ENCODE results near the gene RREB1. TPM values are rescaled to one million over a fixed set of nuclear protein-coding genes. Genes with fewer than 3 reads are reported as not detected.

The RREB1 gene
- total and polyA plus RNA-seq, 2 donors (not counting 3 experiments of a cell fraction or from before 2014, with no cell fraction given): 3.7 to 33.0 TPM

DNA sequence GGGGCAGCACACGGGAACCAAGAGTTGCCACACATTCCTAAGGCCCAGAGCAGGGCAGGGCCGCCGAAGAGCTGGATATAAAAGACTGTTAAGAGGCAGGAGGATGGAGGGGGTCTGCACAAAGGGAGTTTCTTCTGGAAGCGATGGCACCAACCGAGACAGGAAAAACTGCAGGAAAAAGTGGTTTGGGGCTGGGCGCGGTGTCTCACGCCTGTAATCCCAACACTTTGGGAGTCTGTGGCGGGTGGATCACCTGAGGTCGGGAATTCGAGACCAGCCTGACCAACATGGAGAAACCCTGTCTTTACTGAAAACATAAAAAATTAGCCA, 163.4 kb downstream of the RREB1 start:
- ChIA-PET CTCF (no interaction called here), POLR2A (no interaction called here)
- DNase-seq (ENCODE audit: low read depth, low spot score): no peak
- Histone ChIP-seq H4K20me1 (replicated peaks; ENCODE audit: control insufficient read depth, extremely low read depth, insufficient read depth, low read length) (no peaks in the 10 kb centered on the region), H3K4me2 (ENCODE audit: insufficient read depth, low read length) (no peak overlapping the region), H3K9me3 (replicated peaks; ENCODE audit: control insufficient read depth, insufficient read depth, low read length) (no peaks in the 10 kb centered on the region), H3K9ac (replicated peaks; ENCODE audit: extremely low read depth, insufficient read depth, low read length) (no peak overlapping the region), H3K79me2 (ENCODE audit: control insufficient read depth, insufficient read depth, low read length) (no peaks in the 10 kb centered on the region), H3K4me3 (replicated peaks in 1 of 3; ENCODE audit: insufficient read depth in 1 of 3, low read depth in 1 of 3, low read length in 3 of 3) (no peak overlapping the region), H3K36me3 (ENCODE audit: control insufficient read depth in 2 of 2, extremely low read depth in 1 of 2, insufficient read depth in 2 of 2, low read length in 2 of 2) (no peaks in the 10 kb centered on the region), H3K27me3 (ENCODE audit: control insufficient read depth in 2 of 2, insufficient read depth in 2 of 2, low read length in 2 of 2) (peaks cover 0 to 3% of the 10 kb centered on the region in 2 experiments), H2AFZ (ENCODE audit: low read depth, low read length) (no peak overlapping the region), H3K4me1 (ENCODE audit: control insufficient read depth, extremely low read depth, insufficient read depth, low read length) (peaks cover 2% of the 10 kb centered on the region), H3K27ac (ENCODE audit: insufficient read depth, low read depth, low read length) (no peak overlapping the region), H3K9me1 (replicated peaks; ENCODE audit: control insufficient read depth, extremely low read depth, insufficient read depth, low read length) (no peaks in the 10 kb centered on the region)
- dilution Hi-C loops (cut with MboI; ENCODE audit: extremely low pct_ligation_motif_present, low sequenced_read_pairs): no loop called here
- intact Hi-C loops (cut with micrococcal nuclease): no loop called here
- BruUV-seq (replicated peaks): no TSS peak
- TF ChIP-seq GATA2 (IDR thresholded peaks at IDR 0.05; ENCODE audit: insufficient read depth, insufficient read length, low read depth, low read length) (no peak), EZH2 (IDR thresholded peaks at IDR 0.05; ENCODE audit: borderline replicate concordance, low read depth, low read length, severe bottlenecking) (no peak), FOS (IDR thresholded peaks at IDR 0.05; ENCODE audit: borderline replicate concordance, insufficient read depth, low read length) (no peak), MYC (IDR thresholded peaks at IDR 0.05; ENCODE audit: low read depth, low read length) (no peak), POLR2A (IDR thresholded peaks at IDR 0.05; ENCODE audit: low read depth, low read length) (no peak), POLR2AphosphoS5 (IDR thresholded peaks at IDR 0.05; ENCODE audit: insufficient read depth, low read depth, low read length) (no peak), JUN (IDR thresholded peaks at IDR 0.05; ENCODE audit: borderline replicate concordance, insufficient read depth, insufficient read length, low read depth) (no peak)
- TF ChIP-seq, protein P1, sequence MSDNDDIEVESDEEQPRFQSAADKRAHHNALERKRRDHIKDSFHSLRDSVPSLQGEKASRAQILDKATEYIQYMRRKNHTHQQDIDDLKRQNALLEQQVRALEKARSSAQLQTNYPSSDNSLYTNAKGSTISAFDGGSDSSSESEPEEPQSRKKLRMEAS (IDR thresholded peaks at IDR 0.05; ENCODE audit: insufficient read depth, insufficient read length): no peak
- TF ChIP-seq, protein P2, sequence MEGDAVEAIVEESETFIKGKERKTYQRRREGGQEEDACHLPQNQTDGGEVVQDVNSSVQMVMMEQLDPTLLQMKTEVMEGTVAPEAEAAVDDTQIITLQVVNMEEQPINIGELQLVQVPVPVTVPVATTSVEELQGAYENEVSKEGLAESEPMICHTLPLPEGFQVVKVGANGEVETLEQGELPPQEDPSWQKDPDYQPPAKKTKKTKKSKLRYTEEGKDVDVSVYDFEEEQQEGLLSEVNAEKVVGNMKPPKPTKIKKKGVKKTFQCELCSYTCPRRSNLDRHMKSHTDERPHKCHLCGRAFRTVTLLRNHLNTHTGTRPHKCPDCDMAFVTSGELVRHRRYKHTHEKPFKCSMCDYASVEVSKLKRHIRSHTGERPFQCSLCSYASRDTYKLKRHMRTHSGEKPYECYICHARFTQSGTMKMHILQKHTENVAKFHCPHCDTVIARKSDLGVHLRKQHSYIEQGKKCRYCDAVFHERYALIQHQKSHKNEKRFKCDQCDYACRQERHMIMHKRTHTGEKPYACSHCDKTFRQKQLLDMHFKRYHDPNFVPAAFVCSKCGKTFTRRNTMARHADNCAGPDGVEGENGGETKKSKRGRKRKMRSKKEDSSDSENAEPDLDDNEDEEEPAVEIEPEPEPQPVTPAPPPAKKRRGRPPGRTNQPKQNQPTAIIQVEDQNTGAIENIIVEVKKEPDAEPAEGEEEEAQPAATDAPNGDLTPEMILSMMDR (IDR thresholded peaks at IDR 0.05; ENCODE audit: extremely low read depth in 1 of 2, insufficient read depth in 1 of 2, low read depth in 1 of 2, low read length in 2 of 2): no peak
- FAIRE-seq: no peak

Measured in endothelial cell of umbilical vein (primary cell).